HepG2 (cell line): ENCODE measurements around the gene MVB12A. TPM values are rescaled to one million over a fixed set of nuclear protein-coding genes. Genes with fewer than 3 reads are reported as not detected.
A peak's percentile ranks its signal among the peaks of the same experiment; 100 is the strongest.

Experiments
- DBP ChIP-seq: sonication (generic); formaldehyde crosslinking; IDR thresholded peaks from 2 replicates; pipeline ENCODE4 v1.4.0; 2020; ENCODE audit warnings: missing genetic modification reagents; ENCODE audit errors: not compliant biosample characterization
- DZIP1 ChIP-seq: sonication (generic); formaldehyde crosslinking; IDR thresholded peaks from 2 replicates; pipeline ENCODE4 v1.5.0; 2020; ENCODE audit warnings: mild to moderate bottlenecking, missing genetic modification reagents
- HHEX ChIP-seq: IDR thresholded peaks from 2 replicates; pipeline ENCODE4 v1.6.1; 2016; ENCODE audit warnings: control low read depth
- HMGA1 ChIP-seq: sonication (generic); formaldehyde crosslinking; conservative IDR thresholded peaks from 2 replicates; pipeline ENCODE4 v1.4.0; 2020; ENCODE audit warnings: missing genetic modification reagents
- HNRNPL ChIP-seq: fragments of 200-400 bp; formaldehyde crosslinking; IDR thresholded peaks from 2 replicates; pipeline ENCODE4 v1.6.1; 2017; ENCODE audit warnings: mild to moderate bottlenecking, low read depth, low read length
- MAFG ChIP-seq: sonication (generic); formaldehyde crosslinking; IDR thresholded peaks from 2 replicates; pipeline ENCODE4 v1.5.1; 2020; ENCODE audit warnings: mild to moderate bottlenecking, missing genetic modification reagents
- PAXIP1 ChIP-seq: sonication (generic); formaldehyde crosslinking; conservative IDR thresholded peaks from 2 replicates; pipeline ENCODE4 v1.4.0; 2020; ENCODE audit warnings: mild to moderate bottlenecking, missing genetic modification reagents, moderate library complexity
- PRMT3 ChIP-seq: sonication (generic); formaldehyde crosslinking; IDR thresholded peaks from 2 replicates; pipeline ENCODE4 v1.8.1; 2022; ENCODE audit warnings: low read depth, mild to moderate bottlenecking, moderate library complexity, missing genetic modification reagents, borderline replicate concordance
- SOX6 ChIP-seq, 2 experiments: fragments of 450-650 bp in 1 of 2; sonication (generic) in 1 of 2; formaldehyde crosslinking in 1 of 2; IDR thresholded peaks; 2 replicates each; pipeline versions ENCODE4 v1.4.0 to v1.6.1; 2017 to 2020; ENCODE audit warnings: antibody characterized with exemption in 1 of 2, mild to moderate bottlenecking in 1 of 2, missing genetic modification reagents in 1 of 2
- SRSF9 ChIP-seq: fragments of 200-400 bp; formaldehyde crosslinking; IDR thresholded peaks from 2 replicates; pipeline ENCODE4 v1.6.1; 2018; ENCODE audit warnings: borderline replicate concordance, mild to moderate bottlenecking, low read depth, low read length; ENCODE audit not compliant: insufficient read depth, poor library complexity, severe bottlenecking
- TCF7L2 ChIP-seq: IDR thresholded peaks from 2 replicates; pipeline ENCODE4 v1.6.1; 2011; ENCODE audit warnings: mild to moderate bottlenecking, low read depth, low read length, moderate library complexity
- TMF1 ChIP-seq: sonication (generic); formaldehyde crosslinking; IDR thresholded peaks from 2 replicates; pipeline ENCODE4 v1.8.1; 2022; ENCODE audit warnings: low read depth, missing genetic modification reagents
- ZBTB1 ChIP-seq: sonication (generic); formaldehyde crosslinking; IDR thresholded peaks from 2 replicates; pipeline ENCODE4 v1.4.0; 2020; ENCODE audit warnings: missing genetic modification reagents, borderline replicate concordance
- ZBTB49 ChIP-seq: sonication (generic); formaldehyde crosslinking; IDR thresholded peaks from 2 replicates; pipeline ENCODE4 v1.4.0; 2020; ENCODE audit warnings: missing genetic modification reagents, borderline replicate concordance
- ZNF326 ChIP-seq: sonication (generic); formaldehyde crosslinking; IDR thresholded peaks from 2 replicates; pipeline ENCODE4 v1.4.0; 2020; ENCODE audit warnings: missing genetic modification reagents, borderline replicate concordance
- ZNF639 ChIP-seq: conservative IDR thresholded peaks from 2 replicates; pipeline ENCODE4 v1.6.1; 2018; ENCODE audit warnings: missing genetic modification reagents
- ZNF670 ChIP-seq: sonication (generic); formaldehyde crosslinking; IDR thresholded peaks from 2 replicates; pipeline ENCODE4 v1.8.0; 2022; ENCODE audit warnings: mild to moderate bottlenecking, missing genetic modification reagents, borderline replicate concordance
- polyA plus RNA-seq, 8 experiments: library from polyadenylated mRNA; depleted of rRNA in 3 of 8; stranded (reverse) in 7 of 8; unstranded in 1 of 8; fragments of >200 nt; fragmentation: Illumina TruSeq in 4 of 8; extraction: Trizol in 4 of 8; gene quantifications; 2 replicates each; pipeline versions ENCODE4 v1.2.1 to v1.2.3, GENCODE V29; 2011 to 2016; ENCODE audit warnings: low read depth in 4 of 8, missing spikeins in 1 of 8, mixed read lengths in 1 of 8; ENCODE audit not compliant: insufficient read depth in 1 of 8
- total RNA-seq, 5 experiments: library from RNA; depleted of rRNA; stranded (reverse); fragments of >200 nt; fragmentation: Illumina TruSeq; extraction: Trizol; gene quantifications; 2 replicates each; pipeline ENCODE4 v1.2.3, GENCODE V29; 2016; ENCODE audit warnings: low read depth in 1 of 5

The MVB12A gene
- total and polyA plus RNA-seq, 2 of the 13 experiments (the other 11 are each of a cell fraction or from before 2014, with no cell fraction given), result 35.7 to 36.1 TPM

- TF ChIP-seq MAFG (no peak), PAXIP1 (CRISPR knock-in tag) (peak; percentile 18; the same call in 1 of the 2 replicates), HHEX (CRISPR knock-in tag) (no peak), ZNF670 (CRISPR knock-in tag) (no peak), ZNF326 (no peak), DZIP1 (CRISPR knock-in tag) (no peak), SRSF9 (no peak), SOX6 (IDR thresholded peaks at IDR 0.05) (no peak), SOX6 (CRISPR knock-in tag; IDR thresholded peaks at IDR 0.05) (peak; percentile 22; the same call in 1 of the 2 replicates), ZBTB49 (CRISPR knock-in tag) (no peak), PRMT3 (no peak), TMF1 (no peak), ZNF639 (CRISPR knock-in tag) (no peak), ZBTB1 (CRISPR knock-in tag) (no peak), HNRNPL (no peak), HMGA1 (no peak), DBP (CRISPR knock-in tag) (no peak), TCF7L2 (no peak)
Observed at GRCh38 chr19:17390665-17391370, 29.0 kb upstream of the MVB12A start (continued).
